ENCODE data around the gene NPIPB13.
"Not testable (repeated sequence)": the region's sequence is repeated elsewhere in the genome, so short reads cannot be mapped to it uniquely, and the experiment has no call there.

NPIPB13 gene

GRCh38 chr16:30248379-30248778 is at the start of gene NPIPB13:
Gene NPIPB13, minus strand, starts transcription at chr16:30248479. Its CDS starts 2,906 bp downstream, at chr16:30245573.
- not testable (repeated sequence) for DNase-seq

GRCh38 chr16:30282357-30282756 is 34.1 kb upstream of the NPIPB13 start:
- not testable (repeated sequence) for DNase-seq

- not testable (repeated sequence) for DNase-seq
These were observed 30.2 kb upstream of the NPIPB13 start for GRCh38 chr16:30278523-30278922.

- DNase-seq = not testable (repeated sequence)
These were observed 31.2 kb downstream of the NPIPB13 start for GRCh38 chr16:30217082-30217481.

GRCh38 chr16:30211414-30211813 is 36.9 kb downstream of the NPIPB13 start:
- not testable (repeated sequence) for DNase-seq

GRCh38 chr16:30209032-30209431 is 39.2 kb downstream of the NPIPB13 start:
- not testable (repeated sequence) for DNase-seq

- not testable (repeated sequence) for DNase-seq
These were observed 41.1 kb downstream of the NPIPB13 start for GRCh38 chr16:30207063-30207704.

- not testable (repeated sequence) for DNase-seq
These were observed 42.0 kb downstream of the NPIPB13 start for GRCh38 chr16:30206252-30206651.

- not testable (repeated sequence) for DNase-seq
These were observed 42.6 kb downstream of the NPIPB13 start for GRCh38 chr16:30205541-30206236.

GRCh38 chr16:30199608-30200343 is 48.5 kb downstream of the NPIPB13 start:
- not testable (repeated sequence) for DNase-seq

- DNase-seq = not testable (repeated sequence)
These were observed 49.2 kb downstream of the NPIPB13 start, which contains the start of gene SULT1A3 for GRCh38 chr16:30199049-30199448. Gene SULT1A3, plus strand, starts transcription at chr16:30199255. Its CDS starts 1,474 bp downstream, at chr16:30200729.

All from NCI-H187 (cell line).